Stromal cell of bone marrow (primary cell): Measurements from ENCODE around the gene RNF214.
A peak's percentile ranks its signal among the peaks of the same experiment; 100 is the strongest.

ENCODE experiments used
- DNase-seq: peaks from one replicate; pipeline ENCODE4 v3.0.0-alpha.2; 2012; ENCODE audit warnings: low read depth

The RNF214 gene

GRCh38 chr11:117214404-117215110 is 17.9 kb upstream of the RNF214 start:
- DNase-seq: no peak

- no peak for DNase-seq
Measured at GRCh38 chr11:117217141-117218084, 15.1 kb upstream of the RNF214 start.

- no peak for DNase-seq
Measured at GRCh38 chr11:117218133-117218915, 14.1 kb upstream of the RNF214 start.

- DNase-seq: no peak
Measured at GRCh38 chr11:117219001-117219400, 13.5 kb upstream of the RNF214 start.

- DNase-seq: no peak
Measured at GRCh38 chr11:117219455-117219854, 13.0 kb upstream of the RNF214 start.

GRCh38 chr11:117219995-117220394 is 12.5 kb upstream of the RNF214 start:
- no peak for DNase-seq

- DNase-seq: no peak
Measured at GRCh38 chr11:117220568-117220967, 11.9 kb upstream of the RNF214 start.

GRCh38 chr11:117220999-117221774 is 11.3 kb upstream of the RNF214 start:
- DNase-seq: no peak

GRCh38 chr11:117221775-117222517 is 10.5 kb upstream of the RNF214 start:
- DNase-seq: peak; percentile 87

GRCh38 chr11:117222991-117223740 is 9.3 kb upstream of the RNF214 start:
- DNase-seq: no peak

- DNase-seq: no peak
Measured at GRCh38 chr11:117223741-117224689, 8.5 kb upstream of the RNF214 start.

GRCh38 chr11:117225553-117226170 is 6.8 kb upstream of the RNF214 start:
- DNase-seq: no peak

GRCh38 chr11:117226388-117227385 is 5.8 kb upstream of the RNF214 start:
- DNase-seq: peak; percentile 68

- DNase-seq: no peak
Measured at GRCh38 chr11:117228091-117228490, 4.4 kb upstream of the RNF214 start.

GRCh38 chr11:117229411-117229810 is 3.1 kb upstream of the RNF214 start:
- no peak for DNase-seq

GRCh38 chr11:117229931-117230285 is 2.6 kb upstream of the RNF214 start:
- DNase-seq: no peak

GRCh38 chr11:117230286-117230961 is 2.0 kb upstream of the RNF214 start:
- DNase-seq: no peak
